ENCODE data around the gene ERC2.

ERC2 gene

DNA sequence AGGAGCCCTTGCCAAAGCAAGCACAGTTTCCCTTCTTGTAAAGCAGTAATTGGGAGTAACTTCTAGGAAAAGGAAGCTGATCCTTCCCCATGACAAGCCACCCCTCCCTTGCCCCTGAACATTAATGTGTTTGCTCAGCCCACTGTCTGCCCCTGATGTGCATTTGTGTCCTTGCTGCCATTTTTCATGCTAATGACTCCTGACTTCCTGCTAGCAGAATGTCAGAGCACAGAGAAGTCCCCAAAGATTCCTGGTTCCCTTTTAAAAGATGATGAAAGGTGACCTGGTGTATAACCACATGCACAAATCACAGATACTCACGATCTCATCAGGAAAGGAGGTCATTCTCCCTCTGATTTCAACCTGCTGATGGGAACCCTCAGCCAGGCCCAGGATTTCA, 936.9 kb downstream of the ERC2 start:
- H3K79me2 ChIP-seq (ENCODE audit: insufficient read depth, low read length), result no peaks in the 10 kb centered on the region
- no peak overlapping the region for H3K4me2 ChIP-seq (ENCODE audit: low read length)
- no peak overlapping the region for H2AFZ ChIP-seq (ENCODE audit: low read length)
- no peak overlapping the region for H3K4me3 ChIP-seq (ENCODE audit: low read depth, low read length, poor library complexity, severe bottlenecking)
- H3K9ac ChIP-seq (ENCODE audit: low read length), result no peak overlapping the region
- no peaks in the 10 kb centered on the region for H3K9me2 ChIP-seq (ENCODE audit: low read depth, low read length)
- H3F3A ChIP-seq (ENCODE audit: insufficient read depth, low read length), result no peaks in the 10 kb centered on the region
- no peaks in the 10 kb centered on the region for H3K4me1 ChIP-seq (ENCODE audit: insufficient read depth, low read length, severe bottlenecking)
- H3K27me3 ChIP-seq (ENCODE audit: insufficient read depth, low read length), result no peaks in the 10 kb centered on the region
- no peaks in the 10 kb centered on the region for H4K20me1 ChIP-seq (ENCODE audit: insufficient read depth, low read length)
- H3K9me3 ChIP-seq (ENCODE audit: low read length), result no peaks in the 10 kb centered on the region
- H3K36me3 ChIP-seq (ENCODE audit: insufficient read depth, low read length), result no peaks in the 10 kb centered on the region
- H3K27ac ChIP-seq (ENCODE audit: low read depth, low read length, poor library complexity, severe bottlenecking), result no peak overlapping the region
- TF ChIP-seq, protein P1, sequence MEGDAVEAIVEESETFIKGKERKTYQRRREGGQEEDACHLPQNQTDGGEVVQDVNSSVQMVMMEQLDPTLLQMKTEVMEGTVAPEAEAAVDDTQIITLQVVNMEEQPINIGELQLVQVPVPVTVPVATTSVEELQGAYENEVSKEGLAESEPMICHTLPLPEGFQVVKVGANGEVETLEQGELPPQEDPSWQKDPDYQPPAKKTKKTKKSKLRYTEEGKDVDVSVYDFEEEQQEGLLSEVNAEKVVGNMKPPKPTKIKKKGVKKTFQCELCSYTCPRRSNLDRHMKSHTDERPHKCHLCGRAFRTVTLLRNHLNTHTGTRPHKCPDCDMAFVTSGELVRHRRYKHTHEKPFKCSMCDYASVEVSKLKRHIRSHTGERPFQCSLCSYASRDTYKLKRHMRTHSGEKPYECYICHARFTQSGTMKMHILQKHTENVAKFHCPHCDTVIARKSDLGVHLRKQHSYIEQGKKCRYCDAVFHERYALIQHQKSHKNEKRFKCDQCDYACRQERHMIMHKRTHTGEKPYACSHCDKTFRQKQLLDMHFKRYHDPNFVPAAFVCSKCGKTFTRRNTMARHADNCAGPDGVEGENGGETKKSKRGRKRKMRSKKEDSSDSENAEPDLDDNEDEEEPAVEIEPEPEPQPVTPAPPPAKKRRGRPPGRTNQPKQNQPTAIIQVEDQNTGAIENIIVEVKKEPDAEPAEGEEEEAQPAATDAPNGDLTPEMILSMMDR (IDR thresholded peaks at IDR 0.05; ENCODE audit: low read length), result no peak
- no peak for TF ChIP-seq EZH2 (IDR thresholded peaks at IDR 0.05; ENCODE audit: borderline replicate concordance, low read length)

DNA sequence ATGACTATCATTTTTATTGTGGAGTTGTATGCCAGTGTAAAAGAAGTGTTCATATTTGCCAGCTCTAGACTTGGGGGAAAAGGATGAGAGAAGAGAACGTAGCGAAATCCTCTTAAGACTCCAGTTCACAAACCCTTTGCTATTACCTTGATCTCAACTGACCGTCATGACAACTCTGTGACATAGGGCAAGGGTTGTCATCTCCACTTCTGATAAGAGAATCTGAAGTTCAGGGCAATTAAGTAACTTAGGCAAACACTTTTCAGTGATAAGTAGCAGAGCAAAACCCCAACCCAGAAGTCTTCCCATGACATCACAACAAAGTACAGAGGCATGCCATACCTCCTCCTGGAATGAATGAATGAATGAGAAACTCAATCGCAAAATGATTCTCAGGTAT, 940.9 kb downstream of the ERC2 start:
- no peak overlapping the region for H3K27ac ChIP-seq (ENCODE audit: low read depth, low read length, poor library complexity, severe bottlenecking)
- H3K4me3 ChIP-seq (ENCODE audit: low read depth, low read length, poor library complexity, severe bottlenecking), result no peak overlapping the region
- no peak overlapping the region for H3K4me2 ChIP-seq (ENCODE audit: low read length)
- peaks cover 4% of the 10 kb centered on the region for H3K4me1 ChIP-seq (ENCODE audit: insufficient read depth, low read length, severe bottlenecking)
- TF ChIP-seq, protein P1 (IDR thresholded peaks at IDR 0.05; ENCODE audit: low read length), result no peak
- TF ChIP-seq EZH2 (IDR thresholded peaks at IDR 0.05; ENCODE audit: borderline replicate concordance, low read length), result no peak
- no peak overlapping the region for H2AFZ ChIP-seq (ENCODE audit: low read length)
- H3K27me3 ChIP-seq (ENCODE audit: insufficient read depth, low read length), result no peaks in the 10 kb centered on the region
- no peaks in the 10 kb centered on the region for H3F3A ChIP-seq (ENCODE audit: insufficient read depth, low read length)
- no peaks in the 10 kb centered on the region for H4K20me1 ChIP-seq (ENCODE audit: insufficient read depth, low read length)
- no peak overlapping the region for H3K9ac ChIP-seq (ENCODE audit: low read length)
- H3K9me3 ChIP-seq (ENCODE audit: low read length), result no peaks in the 10 kb centered on the region
- H3K9me2 ChIP-seq (ENCODE audit: low read depth, low read length), result no peaks in the 10 kb centered on the region
- no peaks in the 10 kb centered on the region for H3K36me3 ChIP-seq (ENCODE audit: insufficient read depth, low read length)
- no peaks in the 10 kb centered on the region for H3K79me2 ChIP-seq (ENCODE audit: insufficient read depth, low read length)

DNA sequence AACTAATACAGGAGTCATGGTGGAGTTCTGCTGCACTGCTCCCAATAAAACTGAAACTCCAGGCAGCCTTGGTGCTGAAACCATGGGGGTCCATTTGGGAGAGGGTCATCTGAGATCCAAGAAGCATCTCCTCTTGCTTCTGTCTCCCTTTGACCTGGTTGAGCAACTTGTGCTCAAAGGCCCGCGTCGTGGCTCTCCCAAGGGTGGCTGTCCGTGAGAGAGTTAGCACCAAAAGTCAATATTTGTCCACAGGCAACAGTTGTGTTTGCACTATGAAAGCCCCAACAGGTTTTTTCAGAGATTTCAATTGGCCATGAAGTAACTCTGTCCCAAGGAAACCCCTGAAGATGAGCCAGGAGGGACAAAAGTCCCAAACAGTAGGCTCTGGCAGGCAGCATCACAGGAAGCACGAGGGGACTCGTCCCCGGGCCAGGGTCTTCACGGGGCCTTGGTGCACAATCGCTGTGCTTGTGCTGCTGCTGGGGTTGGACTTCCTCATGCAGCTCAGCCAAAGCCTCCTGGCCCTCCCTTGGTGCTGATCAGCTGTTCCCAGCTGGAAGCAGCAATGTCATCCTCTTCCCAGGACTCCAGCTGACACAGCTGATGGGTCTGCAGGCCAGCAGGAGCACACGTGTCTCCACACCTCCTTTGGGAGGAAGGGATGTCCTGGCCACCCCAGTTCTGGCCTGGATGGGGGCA, 941.8 kb downstream of the ERC2 start:
- no peak for TF ChIP-seq EZH2 (IDR thresholded peaks at IDR 0.05; ENCODE audit: borderline replicate concordance, low read length)
- TF ChIP-seq, protein P1 (IDR thresholded peaks at IDR 0.05; ENCODE audit: low read length), result no peak
- no peaks in the 10 kb centered on the region for H3F3A ChIP-seq (ENCODE audit: insufficient read depth, low read length)
- no peak overlapping the region for H3K4me2 ChIP-seq (ENCODE audit: low read length)
- H3K9ac ChIP-seq (ENCODE audit: low read length), result no peak overlapping the region
- H3K4me3 ChIP-seq (ENCODE audit: low read depth, low read length, poor library complexity, severe bottlenecking), result no peak overlapping the region
- no peaks in the 10 kb centered on the region for H3K9me3 ChIP-seq (ENCODE audit: low read length)
- H3K79me2 ChIP-seq (ENCODE audit: insufficient read depth, low read length), result no peaks in the 10 kb centered on the region
- H3K9me2 ChIP-seq (ENCODE audit: low read depth, low read length), result no peaks in the 10 kb centered on the region
- H3K27ac ChIP-seq (ENCODE audit: low read depth, low read length, poor library complexity, severe bottlenecking), result no peak overlapping the region
- H3K27me3 ChIP-seq (ENCODE audit: insufficient read depth, low read length), result no peaks in the 10 kb centered on the region
- H3K4me1 ChIP-seq (ENCODE audit: insufficient read depth, low read length, severe bottlenecking), result peaks cover 13% of the 10 kb centered on the region
- H4K20me1 ChIP-seq (ENCODE audit: insufficient read depth, low read length), result no peaks in the 10 kb centered on the region
- H3K36me3 ChIP-seq (ENCODE audit: insufficient read depth, low read length), result no peaks in the 10 kb centered on the region
- H2AFZ ChIP-seq (ENCODE audit: low read length), result no peak overlapping the region
